Activated CD8-positive, alpha-beta memory T cell treated with anti-CD3 and anti-CD28 coated beads, Interleukin-2, amount 10 ng/mL, durations not matched to agents 7 days and 5 days (primary cell): ENCODE measurements around the gene SPRED2. TPM values are rescaled to one million over a fixed set of nuclear protein-coding genes. Genes with fewer than 3 reads are reported as not detected.

ENCODE experiments used
- ATAC-seq: fragments of 150-1000 bp; cut with Tn5 transposase; one replicate; pipeline ENCODE4 v1.10.0; 2021; ENCODE audit warnings: moderate library complexity
- CTCF ChIA-PET: fragments of 350-600 bp; sonication (Branson Sonifier 250); formaldehyde crosslinking; loops from one replicate; lab custom pipeline; 2021; ENCODE audit warnings: antibody characterized with exemption; lab: Charles Lee
- DNase-seq: peaks from one replicate; pipeline ENCODE4 v3.0.0-alpha.2; 2020
- H3K27ac Mint-ChIP-seq: one replicate; pipeline ENCODE4 v1.8.0; 2021; ENCODE audit warnings: mild to moderate bottlenecking, mixed read lengths
- H3K27me3 Mint-ChIP-seq: one replicate; pipeline ENCODE4 v1.8.0; 2021; ENCODE audit warnings: mixed read lengths
- H3K36me3 Mint-ChIP-seq: one replicate; pipeline ENCODE4 v1.8.0; 2021; ENCODE audit warnings: mild to moderate bottlenecking, mixed read lengths
- H3K4me1 Mint-ChIP-seq: one replicate; pipeline ENCODE4 v1.8.0; 2021; ENCODE audit warnings: mixed read lengths
- H3K4me3 Mint-ChIP-seq: one replicate; pipeline ENCODE4 v1.8.0; 2021; ENCODE audit warnings: mild to moderate bottlenecking, moderate library complexity, mixed read lengths
- H3K9me3 Mint-ChIP-seq: one replicate; pipeline ENCODE4 v1.8.0; 2022; ENCODE audit warnings: low read depth, mixed read lengths
- total RNA-seq, 2 experiments: library from RNA; stranded (reverse); gene quantifications; one replicate each; pipeline ENCODE4 v1.2.3, GENCODE V29; 2021

Gene SPRED2
- total RNA-seq, 2 experiments from 2014 or later = 3.2 to 3.5 TPM

DNA sequence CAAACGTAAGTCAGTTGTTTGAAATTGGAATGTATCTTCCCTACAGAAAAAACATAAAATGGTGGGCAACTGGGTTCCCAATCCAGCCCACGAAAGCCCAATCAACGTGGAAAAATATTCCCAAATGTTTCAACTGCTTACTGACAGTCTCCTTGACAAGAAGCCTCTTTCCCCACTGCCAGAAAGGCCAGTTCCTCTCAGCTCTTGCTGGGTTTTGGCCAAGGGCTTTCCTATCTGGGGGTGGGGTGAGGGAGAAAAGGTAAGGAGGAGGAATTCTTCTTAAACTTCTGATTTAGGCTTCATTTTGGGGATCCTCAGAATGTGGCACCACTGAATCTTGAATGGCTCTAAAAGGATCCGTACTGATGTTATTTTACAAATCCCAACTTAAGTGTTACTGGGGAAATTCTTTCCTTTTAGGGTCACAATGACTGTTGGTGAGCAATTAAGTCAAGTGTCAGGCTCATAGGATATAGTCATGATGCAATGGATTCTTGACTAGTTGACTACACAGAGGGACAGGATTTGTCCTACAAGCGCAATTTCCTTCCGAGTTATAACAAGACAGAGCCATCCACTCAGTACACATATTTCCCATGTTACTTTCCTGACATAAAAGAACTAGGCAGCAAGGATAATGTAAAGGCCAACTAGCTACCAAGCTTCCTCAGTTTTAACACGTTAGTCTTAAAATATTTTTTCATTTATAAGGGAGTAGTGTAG is 73.6 kb downstream of the SPRED2 start:
- H3K27ac Mint-ChIP-seq = no peak overlapping the region
- H3K4me3 Mint-ChIP-seq = no peak overlapping the region
- ATAC-seq = no peak
- no peaks in the 10 kb centered on the region for H3K36me3 Mint-ChIP-seq
- H3K4me1 Mint-ChIP-seq = peaks cover 58% of the 10 kb centered on the region
- H3K9me3 Mint-ChIP-seq = no peaks in the 10 kb centered on the region
- H3K27me3 Mint-ChIP-seq = peaks cover 21% of the 10 kb centered on the region
- DNase-seq = no peak
- CTCF ChIA-PET = interaction anchor here (1.1 to 1.8 kb wide), 3 partner anchors 24 to 59 kb away, joined by 3 to 4 read pairs (median 4); no protein-coding TSS in a partner anchor

DNA sequence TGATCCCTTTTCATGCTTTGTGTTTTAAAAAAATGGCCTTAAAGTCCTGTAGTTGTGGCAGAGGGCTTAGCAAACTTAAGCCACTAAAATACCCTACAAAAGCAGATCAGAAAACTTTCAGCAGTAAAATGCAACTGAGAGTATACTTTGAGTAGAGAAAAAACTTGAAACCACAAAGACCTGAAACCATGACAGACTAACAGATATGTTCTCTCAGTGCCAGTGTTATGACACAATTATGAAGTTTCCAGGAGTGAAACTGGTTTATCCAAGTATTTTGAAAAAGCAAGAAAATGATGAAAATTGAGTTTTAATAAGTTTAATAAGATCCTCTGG is 74.5 kb downstream of the SPRED2 start:
- Mint-ChIP-seq H3K4me3 (no peak overlapping the region), H3K27ac (peak overlapping the region; percentile 66), H3K9me3 (no peaks in the 10 kb centered on the region), H3K4me1 (peaks cover 58% of the 10 kb centered on the region), H3K27me3 (peaks cover 21% of the 10 kb centered on the region), H3K36me3 (no peaks in the 10 kb centered on the region)
- ATAC-seq = no peak
- no peak for DNase-seq
- CTCF ChIA-PET = interaction anchor here (1.1 to 1.9 kb wide), 2 partner anchors 36 to 58 kb away, joined by 3 to 4 read pairs; no protein-coding TSS in a partner anchor

DNA sequence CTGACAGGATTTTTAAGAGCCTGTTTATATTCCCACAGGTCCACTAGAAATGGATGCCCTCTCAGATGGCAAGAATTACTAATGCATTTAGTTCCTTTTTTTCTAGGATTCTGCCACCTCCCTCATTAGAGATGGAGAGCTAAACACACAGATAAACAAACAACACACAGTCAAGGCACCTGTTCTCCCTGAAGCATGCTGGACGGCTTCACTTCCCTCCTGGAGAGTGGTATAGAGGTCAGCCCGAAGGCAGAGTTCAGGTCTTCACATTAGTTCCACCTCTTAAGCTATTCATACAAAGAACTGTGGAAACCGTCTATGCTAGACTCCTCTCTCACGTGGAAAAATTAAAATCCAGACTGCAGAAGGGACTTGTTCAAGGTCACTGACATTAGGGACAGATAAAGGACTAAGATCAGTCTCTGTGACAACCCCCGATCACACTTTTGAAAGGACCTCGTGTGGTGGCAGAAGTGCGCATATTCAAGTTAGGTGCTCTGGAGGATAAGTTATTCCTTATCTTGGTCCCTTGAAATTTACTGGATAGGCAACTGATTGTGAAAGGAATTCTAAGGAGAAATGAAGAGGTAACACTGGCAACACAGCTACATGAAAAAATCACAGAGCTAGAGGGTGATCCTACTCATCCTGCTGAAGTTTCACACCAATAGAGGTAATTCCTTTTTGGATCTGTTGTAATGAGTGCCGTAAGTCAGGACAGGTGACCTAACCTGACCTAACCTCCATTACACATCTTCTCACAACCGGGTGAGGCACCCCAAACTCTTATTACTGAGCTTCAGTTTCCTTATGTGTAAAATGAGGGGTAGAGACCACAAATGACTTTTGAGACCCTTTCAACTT is 75.1 kb downstream of the SPRED2 start:
- Mint-ChIP-seq H3K4me3 (no peak overlapping the region), H3K9me3 (no peaks in the 10 kb centered on the region), H3K27ac (peak overlapping the region; percentile 66), H3K4me1 (peaks cover 58% of the 10 kb centered on the region), H3K36me3 (no peaks in the 10 kb centered on the region), H3K27me3 (peaks cover 21% of the 10 kb centered on the region)
- ATAC-seq (no peak), DNase-seq (no peak)
- CTCF ChIA-PET = interaction anchor here (1.1 to 1.9 kb wide), 2 partner anchors 35 to 57 kb away, joined by 3 to 4 read pairs; no protein-coding TSS in a partner anchor

DNA sequence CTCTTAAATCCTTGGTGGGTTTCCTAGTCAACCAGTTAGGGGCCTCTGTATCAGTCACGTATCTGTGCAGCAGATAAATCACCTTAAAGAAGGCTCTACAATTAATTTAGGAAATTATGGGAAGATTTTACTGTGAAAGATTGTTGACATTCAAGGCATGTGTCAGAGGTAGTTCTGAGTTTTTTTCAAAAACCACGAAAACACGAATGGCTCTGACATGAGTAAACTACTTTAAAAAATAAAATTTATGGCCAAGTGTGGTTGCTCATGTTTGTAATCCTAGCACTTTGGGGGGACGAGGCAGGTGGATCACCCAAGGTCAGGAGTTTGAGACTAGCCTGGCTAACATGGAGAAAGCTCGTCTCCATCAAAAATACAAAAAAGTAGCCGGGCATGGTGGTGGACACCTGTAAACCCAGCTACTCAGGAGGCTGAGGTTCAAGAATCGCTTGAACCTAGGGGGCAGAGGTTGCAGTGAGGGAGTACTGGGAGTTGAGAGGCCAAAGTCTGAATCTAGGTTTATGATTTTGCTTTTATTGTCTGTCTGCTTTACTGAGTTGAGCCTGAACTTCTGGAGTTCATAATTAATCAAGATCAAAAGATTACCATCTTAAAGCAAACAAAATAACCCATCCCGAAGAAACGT is 77.1 kb downstream of the SPRED2 start:
- no peak for ATAC-seq
- no peaks in the 10 kb centered on the region for H3K36me3 Mint-ChIP-seq
- no peak overlapping the region for H3K4me3 Mint-ChIP-seq
- peaks cover 23% of the 10 kb centered on the region for H3K27me3 Mint-ChIP-seq
- no peak for DNase-seq
- peaks cover 44% of the 10 kb centered on the region for H3K4me1 Mint-ChIP-seq
- CTCF ChIA-PET = no interaction called here
- H3K9me3 Mint-ChIP-seq = no peaks in the 10 kb centered on the region
- H3K27ac Mint-ChIP-seq = no peak overlapping the region

DNA sequence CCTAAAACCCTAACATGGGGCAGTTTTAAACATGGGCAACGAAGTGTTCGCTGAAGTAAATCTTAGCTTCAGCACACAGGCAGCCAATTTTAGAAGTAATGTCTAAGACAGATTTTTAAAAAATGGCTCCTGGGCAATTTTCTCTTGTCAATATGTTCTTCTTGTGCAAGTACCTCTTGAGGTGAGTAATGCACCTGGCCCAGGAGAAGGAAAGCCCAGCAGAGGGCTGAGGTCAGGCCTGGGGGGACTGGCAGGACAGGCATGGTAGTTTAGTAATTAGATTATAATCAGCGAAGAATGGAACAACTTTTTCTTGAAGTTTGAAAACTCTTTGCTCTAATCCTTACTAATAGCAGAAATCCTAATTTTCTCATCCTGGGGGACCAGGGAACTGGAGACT is 77.6 kb downstream of the SPRED2 start:
- ATAC-seq (no peak), DNase-seq (no peak)
- Mint-ChIP-seq H3K9me3 (no peaks in the 10 kb centered on the region), H3K4me3 (no peak overlapping the region), H3K27ac (no peak overlapping the region), H3K4me1 (peaks cover 41% of the 10 kb centered on the region), H3K36me3 (no peaks in the 10 kb centered on the region), H3K27me3 (peaks cover 23% of the 10 kb centered on the region)
- CTCF ChIA-PET = no interaction called here

DNA sequence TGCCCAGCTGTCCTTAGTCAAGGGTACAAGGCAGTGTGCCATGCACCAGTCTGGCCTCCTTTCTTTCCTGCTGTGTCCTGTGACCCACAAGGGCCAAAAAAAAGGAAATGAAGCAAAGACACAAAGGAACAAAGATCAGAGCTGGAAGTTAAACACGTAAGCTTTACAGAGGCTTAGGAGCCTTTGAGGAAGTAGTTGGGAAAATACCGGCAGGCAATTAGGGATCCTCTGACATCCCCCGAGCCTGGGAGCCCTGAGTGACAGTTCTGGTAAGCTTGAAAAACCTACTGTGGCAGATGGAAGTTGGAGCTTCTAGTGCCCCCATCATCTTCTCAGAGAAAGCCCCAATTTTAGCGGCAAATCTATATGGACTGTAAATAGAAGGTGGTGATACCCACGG is 78.5 kb downstream of the SPRED2 start:
- CTCF ChIA-PET = no interaction called here
- no peak overlapping the region for H3K27ac Mint-ChIP-seq
- H3K36me3 Mint-ChIP-seq = no peaks in the 10 kb centered on the region
- no peak for ATAC-seq
- no peak for DNase-seq
- peaks cover 25% of the 10 kb centered on the region for H3K27me3 Mint-ChIP-seq
- peaks cover 34% of the 10 kb centered on the region for H3K4me1 Mint-ChIP-seq
- no peaks in the 10 kb centered on the region for H3K9me3 Mint-ChIP-seq
- H3K4me3 Mint-ChIP-seq = no peak overlapping the region

DNA sequence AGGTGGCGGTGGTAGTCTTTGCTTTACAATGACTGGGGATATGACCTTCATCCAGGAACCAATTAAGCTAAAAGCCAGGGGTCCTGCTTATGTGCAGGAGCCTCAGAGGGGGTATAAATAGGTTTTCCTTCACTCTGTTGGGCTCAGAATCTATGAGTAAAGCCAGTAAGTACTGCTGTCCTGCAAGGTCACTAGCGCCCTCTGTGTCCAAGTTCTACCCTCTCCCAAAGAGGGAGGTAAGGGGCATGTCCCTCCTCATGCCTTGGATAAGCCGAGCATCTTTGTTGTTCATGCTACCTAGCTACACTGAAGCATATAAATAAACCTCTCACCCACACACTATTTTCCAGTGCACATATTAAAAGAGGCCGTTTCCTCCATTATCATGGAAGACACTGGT is 79.4 kb downstream of the SPRED2 start:
- H3K4me1 Mint-ChIP-seq = peaks cover 26% of the 10 kb centered on the region
- no peak for ATAC-seq
- H3K27ac Mint-ChIP-seq = no peak overlapping the region
- no peaks in the 10 kb centered on the region for H3K9me3 Mint-ChIP-seq
- CTCF ChIA-PET = no interaction called here
- H3K4me3 Mint-ChIP-seq = no peak overlapping the region
- H3K27me3 Mint-ChIP-seq = peaks cover 25% of the 10 kb centered on the region
- no peak for DNase-seq
- H3K36me3 Mint-ChIP-seq = no peaks in the 10 kb centered on the region

DNA sequence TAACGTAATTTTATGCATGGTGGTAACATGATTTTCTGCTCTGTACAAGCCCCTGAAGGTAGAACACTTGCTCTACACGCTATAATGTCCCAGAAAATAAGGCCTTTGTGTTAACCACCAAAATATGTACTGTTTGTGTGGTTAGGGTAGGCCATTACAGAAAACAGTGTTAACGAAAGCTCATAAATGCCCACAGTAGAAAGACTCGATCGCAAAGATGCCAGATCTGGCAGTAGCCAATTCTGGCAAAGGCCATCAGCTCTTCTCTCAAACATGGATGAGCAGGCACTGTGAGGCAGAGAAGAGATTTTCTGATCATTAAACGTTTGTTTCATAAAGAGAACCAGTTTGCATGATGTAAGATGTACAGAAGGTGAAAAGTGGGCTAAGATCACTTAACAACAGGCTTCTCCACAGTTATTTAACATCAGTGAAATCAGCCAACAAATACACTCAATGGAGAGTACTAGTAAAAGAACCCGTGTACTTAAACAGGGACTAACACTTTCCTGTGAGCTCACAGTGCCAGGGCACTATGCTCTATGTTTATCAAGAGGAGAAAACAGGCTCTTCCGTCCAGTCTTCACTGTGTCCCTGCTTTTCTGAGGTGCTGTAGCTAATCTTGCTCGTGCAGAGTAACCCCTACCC is 80.3 kb downstream of the SPRED2 start:
- no peak for ATAC-seq
- Mint-ChIP-seq H3K27ac (no peak overlapping the region), H3K27me3 (peaks cover 21% of the 10 kb centered on the region), H3K9me3 (no peaks in the 10 kb centered on the region), H3K36me3 (no peaks in the 10 kb centered on the region), H3K4me3 (no peak overlapping the region), H3K4me1 (peaks cover 16% of the 10 kb centered on the region)
- CTCF ChIA-PET = interaction anchor here (1.0 kb wide), 1 partner anchor 8 kb away, joined by 3 read pairs; no protein-coding TSS in a partner anchor
- DNase-seq = no peak

DNA sequence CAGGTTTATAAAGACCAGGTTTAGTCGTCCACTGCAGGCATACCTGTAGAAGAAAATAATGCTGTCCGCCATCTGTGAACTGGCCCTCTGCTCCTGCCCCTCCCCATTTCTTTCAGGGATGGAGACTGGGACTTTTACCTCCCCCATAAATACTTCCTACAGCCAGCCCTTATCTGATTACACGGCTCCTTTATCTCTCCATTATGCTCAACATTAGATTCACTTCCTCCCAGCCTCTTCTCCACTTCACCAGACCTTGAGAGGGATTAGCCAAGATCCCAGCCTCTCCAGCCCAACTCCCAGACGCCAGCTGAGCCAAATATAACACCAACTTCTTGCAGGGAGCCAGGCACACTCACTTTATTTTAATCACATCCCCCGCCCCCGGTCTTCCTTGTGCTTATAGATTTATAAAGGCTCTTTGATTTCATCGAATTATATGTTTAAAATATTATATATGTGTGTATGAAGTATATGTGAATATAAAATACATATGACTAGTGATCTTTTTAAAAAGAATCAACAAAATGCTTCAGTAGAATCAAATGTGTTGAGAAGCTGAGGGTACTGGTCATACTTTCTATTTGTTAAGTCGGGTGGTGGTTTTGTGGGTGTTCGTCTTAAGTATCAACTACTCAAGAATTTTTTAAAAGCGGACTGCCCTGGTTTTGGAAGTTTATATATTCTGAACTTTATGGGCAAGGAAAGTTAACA is 81.0 kb downstream of the SPRED2 start:
- H3K27ac Mint-ChIP-seq = no peak overlapping the region
- CTCF ChIA-PET = interaction anchor here (1.0 kb wide), 1 partner anchor 9 kb away, joined by 3 read pairs; no protein-coding TSS in a partner anchor
- H3K36me3 Mint-ChIP-seq = no peaks in the 10 kb centered on the region
- no peaks in the 10 kb centered on the region for H3K9me3 Mint-ChIP-seq
- peaks cover 13% of the 10 kb centered on the region for H3K4me1 Mint-ChIP-seq
- DNase-seq (no peak), ATAC-seq (no peak)
- H3K4me3 Mint-ChIP-seq = no peak overlapping the region
- peaks cover 18% of the 10 kb centered on the region for H3K27me3 Mint-ChIP-seq

DNA sequence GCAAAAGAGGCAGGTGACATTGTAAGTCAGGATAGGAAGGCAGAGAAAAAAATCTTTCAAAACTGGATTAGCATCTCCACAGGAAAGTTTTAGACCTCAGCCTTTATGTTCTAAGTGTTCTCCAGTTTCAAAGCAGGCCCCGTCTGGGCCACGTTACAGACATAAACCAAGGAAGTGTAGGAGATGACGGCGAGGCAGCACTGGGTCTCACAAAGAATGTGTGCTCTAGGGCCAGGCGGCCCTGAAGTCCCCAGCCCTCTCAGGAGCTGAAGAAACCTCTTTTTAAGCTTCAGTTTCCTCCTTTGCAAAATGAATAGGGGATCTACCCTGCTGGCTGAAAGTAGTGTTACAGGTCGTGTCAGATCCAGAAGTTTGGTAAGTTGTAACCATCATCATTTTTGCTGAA is 81.7 kb downstream of the SPRED2 start:
- no peak overlapping the region for H3K4me3 Mint-ChIP-seq
- no peak overlapping the region for H3K27ac Mint-ChIP-seq
- H3K27me3 Mint-ChIP-seq = peaks cover 20% of the 10 kb centered on the region
- CTCF ChIA-PET = interaction anchor here (1.1 kb wide), 1 partner anchor 29 kb away, joined by 3 read pairs; no protein-coding TSS in a partner anchor
- ATAC-seq (no peak), DNase-seq (no peak)
- H3K4me1 Mint-ChIP-seq = peaks cover 10% of the 10 kb centered on the region
- H3K9me3 Mint-ChIP-seq = no peaks in the 10 kb centered on the region
- no peaks in the 10 kb centered on the region for H3K36me3 Mint-ChIP-seq

DNA sequence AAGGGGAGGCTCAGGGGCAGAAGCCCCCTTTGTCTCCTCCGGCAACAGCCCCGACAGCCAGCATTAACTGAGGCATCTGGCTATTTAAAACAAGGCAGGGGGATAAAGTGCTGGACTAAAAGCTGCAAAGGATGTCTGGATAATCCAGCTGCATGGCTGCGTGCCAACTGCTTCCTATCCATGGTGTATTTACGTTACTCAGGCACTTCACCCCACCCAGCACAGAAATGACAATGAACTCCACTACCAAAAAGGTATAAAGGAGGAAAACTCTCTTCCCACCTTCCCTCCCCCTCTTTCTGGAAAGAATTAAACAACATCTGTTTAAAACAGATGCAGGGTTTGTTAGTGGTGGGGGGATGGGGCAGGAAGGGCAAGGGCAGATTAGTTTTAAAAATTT is 82.5 kb downstream of the SPRED2 start:
- ATAC-seq = no peak
- Mint-ChIP-seq H3K4me3 (no peak overlapping the region), H3K4me1 (peaks cover 6% of the 10 kb centered on the region), H3K9me3 (no peaks in the 10 kb centered on the region), H3K27me3 (peaks cover 15% of the 10 kb centered on the region), H3K27ac (no peak overlapping the region), H3K36me3 (no peaks in the 10 kb centered on the region)
- no peak for DNase-seq
- CTCF ChIA-PET = interaction anchor here (1.1 kb wide), 1 partner anchor 28 kb away, joined by 3 read pairs; no protein-coding TSS in a partner anchor

DNA sequence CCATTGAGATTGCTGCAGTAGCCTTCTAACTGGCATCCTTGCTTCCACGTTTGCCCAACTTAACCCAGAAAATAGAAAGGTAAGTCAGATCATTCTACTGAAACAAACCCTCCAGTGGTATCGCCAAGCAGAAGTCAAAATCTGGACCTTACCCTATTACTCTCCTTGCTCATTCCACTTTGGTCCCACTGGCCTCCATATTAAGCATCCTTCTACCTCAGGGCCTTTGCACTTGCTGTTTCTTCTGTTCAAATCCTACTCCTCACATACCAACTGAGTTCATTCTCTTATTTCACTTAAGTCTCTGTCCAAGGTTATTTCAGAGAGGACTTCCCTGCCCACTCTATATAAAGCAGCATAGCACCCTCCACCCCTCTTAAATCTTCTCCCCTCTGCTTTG is 84.5 kb downstream of the SPRED2 start:
- Mint-ChIP-seq H3K36me3 (no peaks in the 10 kb centered on the region), H3K27me3 (peaks cover 17% of the 10 kb centered on the region), H3K27ac (no peak overlapping the region), H3K4me3 (no peak overlapping the region), H3K9me3 (no peaks in the 10 kb centered on the region), H3K4me1 (peaks cover 14% of the 10 kb centered on the region)
- ATAC-seq (no peak), DNase-seq (no peak)
- CTCF ChIA-PET = no interaction called here
